GM18511 (cell line): ENCODE data around the gene AKR7A2.
"Not testable (repeated sequence)": the region's sequence is repeated elsewhere in the genome, so short reads cannot be mapped to it uniquely, and the experiment has no call there.

Experiments
- ATAC-seq: cut with Tn5 transposase; IDR thresholded peaks from one replicate; pipeline ENCODE4 v1.9.1; 2021; ENCODE audit warnings: mild to moderate bottlenecking, moderate library complexity; ENCODE audit not compliant: unreplicated experiment

Gene AKR7A2

GRCh38 chr1:19307794-19308508 lies 4.0 kb downstream of the AKR7A2 start:
- no peak for ATAC-seq

GRCh38 chr1:19306941-19307340 lies 5.0 kb downstream of the AKR7A2 start:
- no peak for ATAC-seq

DNA sequence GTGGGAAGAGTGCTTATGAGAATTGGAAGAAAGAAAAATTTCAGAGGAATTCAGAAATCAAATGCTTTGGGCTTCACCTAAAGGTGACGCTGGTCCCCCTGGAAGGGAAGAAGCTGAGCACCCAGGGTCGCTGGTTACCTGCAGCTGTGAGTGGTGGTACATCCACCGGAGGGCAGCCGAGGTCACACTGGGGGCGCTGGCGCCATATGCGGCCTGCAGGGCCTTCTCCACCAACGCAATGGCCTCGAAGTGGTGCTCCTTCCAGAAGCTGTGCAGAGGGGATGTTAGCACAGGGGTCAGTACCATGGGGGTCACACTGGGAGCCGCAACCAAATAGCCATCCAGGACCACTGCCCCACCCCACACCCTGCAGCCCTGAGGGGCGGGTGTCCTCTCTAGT lies 6.1 kb downstream of the AKR7A2 start:
- no peak for ATAC-seq

DNA sequence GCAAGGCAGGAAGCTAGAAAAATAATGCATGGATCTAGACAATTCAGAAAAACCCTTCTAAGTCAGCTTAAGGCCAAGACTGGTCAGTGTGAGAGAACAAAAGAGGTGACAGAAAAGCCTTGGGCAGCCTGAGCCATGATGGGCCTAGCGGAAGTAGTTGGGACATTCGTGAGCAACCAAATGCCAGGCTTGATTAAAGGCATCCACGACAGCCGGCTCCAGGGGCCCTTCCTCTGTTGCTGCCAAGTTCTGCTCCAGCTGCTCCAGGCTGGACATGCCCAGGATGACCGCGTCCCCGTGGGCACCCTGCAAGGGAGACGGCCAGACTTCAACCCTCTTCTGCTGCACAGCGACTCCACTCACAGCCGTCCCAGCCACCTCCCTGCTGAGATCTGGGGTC lies 7.9 kb downstream of the AKR7A2 start:
- not testable (repeated sequence) for ATAC-seq

DNA sequence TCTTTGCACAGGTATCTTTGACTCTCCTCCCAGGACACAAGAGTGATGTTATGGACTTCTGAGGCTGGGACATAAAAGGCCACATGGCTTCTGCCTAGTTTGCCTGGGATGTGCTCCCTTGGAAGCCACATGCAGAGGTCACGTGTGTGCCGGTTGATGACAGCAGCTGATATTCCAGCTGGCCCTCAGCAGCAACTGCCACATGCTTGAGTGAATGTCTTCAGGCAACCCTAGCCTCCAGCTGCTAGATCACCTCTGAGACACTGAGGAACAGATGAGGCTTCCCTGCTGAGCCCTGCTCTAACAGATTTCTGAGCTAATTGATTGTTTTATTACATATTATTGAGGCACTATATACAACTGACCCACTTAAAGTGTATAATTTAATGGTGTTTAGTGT lies 11.7 kb downstream of the AKR7A2 start:
- ATAC-seq = no peak

- ATAC-seq = no peak
These were observed 17.3 kb downstream of the AKR7A2 start for GRCh38 chr1:19294638-19295037.

DNA sequence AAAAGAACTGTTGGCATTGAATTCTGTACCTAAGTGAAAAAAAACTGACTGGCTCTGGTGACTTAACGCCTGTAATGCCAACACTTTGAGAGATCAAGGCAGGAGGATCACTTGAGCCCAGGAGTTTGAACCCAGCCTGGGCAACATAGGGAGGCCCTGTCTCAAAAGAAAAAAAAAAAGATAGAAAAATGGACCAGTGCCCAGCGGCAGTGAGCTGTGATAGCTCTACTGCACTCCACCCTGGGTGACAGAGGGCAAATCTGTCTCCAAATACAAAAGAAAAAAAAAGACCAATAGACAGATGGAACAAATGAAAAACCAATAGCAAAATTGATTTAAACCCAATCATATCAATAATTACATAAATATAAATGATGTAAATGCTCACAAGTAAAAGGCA lies 22.7 kb downstream of the AKR7A2 start:
- ATAC-seq = no peak

DNA sequence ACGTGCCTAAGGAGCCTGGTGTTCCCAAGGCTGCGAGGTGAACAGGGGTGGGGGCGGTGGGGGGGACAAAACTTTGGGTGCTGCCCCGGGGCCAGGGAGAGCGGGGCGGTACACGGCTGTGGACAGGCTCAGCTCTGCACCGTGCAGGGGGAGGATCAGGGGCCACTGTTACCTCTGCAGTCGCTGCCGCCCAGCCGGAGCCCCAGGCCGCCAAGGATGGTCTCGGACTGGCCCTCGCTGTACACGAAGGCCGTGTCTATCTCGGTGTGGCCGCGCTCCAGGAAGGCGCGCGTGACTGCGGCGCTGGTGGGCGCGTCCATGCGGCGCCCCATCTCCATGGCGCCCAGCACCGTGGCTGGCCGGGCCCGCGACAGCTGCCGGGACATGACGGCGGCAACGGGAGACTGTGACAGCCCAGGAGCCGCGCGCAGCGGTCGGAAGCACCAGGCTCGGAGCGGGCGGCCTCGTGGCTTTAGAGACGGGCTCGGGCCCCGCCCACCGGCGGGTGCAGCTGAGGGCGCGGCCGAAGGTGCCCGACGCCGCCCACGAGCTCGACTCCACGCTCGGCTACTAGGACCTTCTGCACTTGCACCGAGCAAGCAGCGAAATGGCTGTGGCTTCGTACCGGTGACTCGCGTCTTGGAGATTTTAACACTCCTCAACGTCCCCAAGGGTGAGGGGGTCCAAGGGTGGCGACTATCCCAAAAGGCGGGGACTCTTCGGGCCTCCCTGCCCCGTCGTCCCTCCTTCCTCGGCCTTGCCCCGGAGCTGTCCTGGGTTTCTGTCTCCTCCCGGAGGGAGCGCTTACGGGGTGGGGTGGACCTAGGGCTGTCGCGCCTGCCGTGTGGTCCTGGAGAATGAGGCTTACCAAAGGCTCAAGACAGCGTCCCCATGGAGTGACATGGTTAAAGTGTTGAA lies 23.4 kb downstream of the AKR7A2 start, which contains the start of gene AKR7A3:
AKR7A3 (minus strand) TSS at position 447 of the 918 bp plus-strand sequence; CDS start at position 386, 61 bp downstream.
- not testable (repeated sequence) for ATAC-seq

DNA sequence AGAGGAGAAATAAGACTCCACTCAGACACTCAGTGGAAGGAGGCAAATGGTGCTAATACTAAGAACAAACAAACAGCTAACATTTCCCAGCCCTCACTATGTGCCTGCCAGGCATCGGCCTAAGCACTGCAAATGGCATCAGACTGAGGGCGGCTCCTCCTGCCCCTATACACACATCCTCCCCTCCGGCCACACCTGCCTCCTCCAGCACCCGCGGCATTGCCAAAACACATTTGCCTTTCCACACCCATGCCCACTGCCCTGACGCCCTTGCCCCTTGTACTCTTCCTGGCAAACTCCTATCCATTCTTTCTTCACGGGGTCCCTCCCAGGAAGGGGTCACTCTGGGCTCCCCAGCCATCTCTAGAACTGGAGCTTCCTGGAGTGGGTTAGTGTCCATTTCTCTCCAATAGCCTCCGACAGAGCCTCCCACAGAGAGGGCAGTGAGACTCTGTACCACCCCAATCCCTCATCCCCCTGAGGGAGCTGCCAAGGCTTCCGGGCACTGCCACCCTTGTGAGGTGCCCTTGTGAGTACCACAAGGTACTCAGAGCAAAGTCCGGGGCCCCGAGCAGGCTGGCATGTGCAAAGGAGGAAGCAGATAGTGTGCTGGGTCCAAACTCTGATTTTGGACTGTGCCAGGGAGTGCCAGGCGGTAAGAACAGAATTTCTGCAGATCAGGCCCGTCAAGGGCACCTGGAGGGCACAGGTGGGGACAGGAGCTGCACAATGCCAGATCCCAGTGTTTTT lies 24.3 kb downstream of the AKR7A2 start:
- ATAC-seq = no peak

GRCh38 chr1:19285807-19286206 lies 26.1 kb downstream of the AKR7A2 start:
- ATAC-seq = not testable (repeated sequence)

DNA sequence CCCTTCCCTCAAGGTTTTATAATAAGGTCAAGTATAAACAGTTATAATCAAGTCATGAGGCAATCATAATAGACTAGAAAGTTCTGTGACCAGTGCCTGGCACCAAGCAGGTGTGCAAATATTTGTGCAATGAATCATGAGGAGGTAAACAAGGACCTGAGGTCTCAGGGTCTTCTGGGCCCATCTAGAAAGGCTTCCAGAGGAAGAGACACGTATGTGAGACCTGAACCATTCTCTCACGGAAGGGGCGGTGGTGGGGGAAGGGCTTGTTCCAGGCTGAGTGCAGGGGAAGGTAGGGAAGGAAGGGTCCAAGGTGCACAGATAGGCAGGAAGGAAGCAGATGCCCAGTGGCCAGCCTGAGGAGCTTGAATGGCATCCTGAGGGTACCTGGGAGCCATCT lies 26.6 kb downstream of the AKR7A2 start:
- ATAC-seq = not testable (repeated sequence)

GRCh38 chr1:19284881-19285280 lies 27.1 kb downstream of the AKR7A2 start:
- no peak for ATAC-seq

DNA sequence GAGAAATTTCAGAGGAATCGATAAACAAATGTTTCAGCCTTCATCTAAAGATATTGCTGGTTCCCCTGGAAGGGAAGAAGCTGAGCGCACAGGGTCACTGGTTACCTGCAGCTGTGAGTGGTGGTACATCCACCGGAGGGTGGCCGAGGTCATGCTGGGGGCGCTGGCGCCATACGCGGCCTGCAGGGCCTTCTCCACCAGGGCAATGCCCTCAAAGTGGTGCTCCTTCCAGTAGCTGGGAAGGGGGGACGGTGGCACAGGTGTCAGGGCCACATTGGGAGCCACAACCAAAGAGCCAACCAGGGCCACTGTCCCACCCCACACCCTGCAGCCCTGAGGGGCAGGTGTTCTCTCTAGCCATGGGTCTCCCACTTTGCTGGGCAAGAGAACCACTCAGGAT lies 28.1 kb downstream of the AKR7A2 start:
- ATAC-seq = no peak

GRCh38 chr1:19274636-19275035 lies 37.3 kb downstream of the AKR7A2 start:
- ATAC-seq = no peak

GRCh38 chr1:19273844-19274531 lies 38.0 kb downstream of the AKR7A2 start:
- ATAC-seq = not testable (repeated sequence)

- no peak for ATAC-seq
These were observed 38.7 kb downstream of the AKR7A2 start for GRCh38 chr1:19273106-19273843.

- no peak for ATAC-seq
These were observed 39.9 kb downstream of the AKR7A2 start for GRCh38 chr1:19272064-19272463.

GRCh38 chr1:19270343-19270730 lies 41.6 kb downstream of the AKR7A2 start:
- not testable (repeated sequence) for ATAC-seq

DNA sequence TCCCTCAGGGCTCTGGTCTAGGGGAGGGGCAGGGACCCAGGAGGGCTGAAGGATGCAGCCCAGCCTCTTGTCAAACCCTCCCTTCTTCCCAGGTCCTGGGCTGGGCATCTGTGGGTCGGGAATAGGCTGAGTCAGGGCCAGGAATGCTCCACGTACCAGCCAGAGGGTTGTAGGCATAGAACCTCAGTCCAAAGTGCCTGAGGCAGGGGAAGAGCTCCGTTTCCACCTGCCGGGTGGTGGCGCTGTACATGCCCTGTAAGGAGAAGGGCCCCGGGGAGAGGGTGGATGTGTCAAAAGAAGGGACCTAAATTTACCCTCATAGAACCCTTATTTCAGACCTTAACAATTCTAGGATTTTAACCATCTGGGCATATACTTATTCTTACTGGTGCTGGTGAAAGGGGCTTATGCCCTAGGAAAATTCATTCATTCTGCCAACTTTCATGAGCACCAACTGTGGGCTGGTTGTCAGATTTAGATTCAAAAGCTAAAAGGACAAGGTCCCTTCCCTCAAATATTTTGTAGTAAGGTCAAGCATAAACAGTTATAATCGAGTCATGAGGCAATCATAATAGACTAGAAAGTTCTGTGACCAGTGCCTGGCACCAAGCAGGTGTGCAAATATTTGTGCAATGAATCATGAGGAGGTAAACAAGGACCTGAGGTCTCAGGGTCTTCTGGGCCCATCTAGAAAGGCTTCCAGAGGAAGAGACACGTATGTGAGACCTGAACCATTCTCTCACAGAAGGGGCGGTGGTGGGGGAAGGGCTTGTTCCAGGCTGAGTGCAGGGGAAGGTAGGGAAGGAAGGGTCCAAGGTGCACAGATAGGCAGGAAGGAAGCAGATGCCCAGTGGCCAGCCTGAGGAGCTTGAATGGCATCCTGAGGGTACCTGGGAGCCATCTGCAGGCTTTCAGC lies 42.3 kb downstream of the AKR7A2 start:
- ATAC-seq = not testable (repeated sequence)
